K562 (cell line): Measurements from ENCODE around the gene C1orf174. TPM values are rescaled to one million over a fixed set of nuclear protein-coding genes. Genes with fewer than 3 reads are reported as not detected.
A peak's percentile ranks its signal among the peaks of the same experiment; 100 is the strongest.

Source experiments
- CHD4 ChIP-seq: fragments of 200-600 bp; sonication (generic); IDR thresholded peaks from 3 replicates; pipeline ENCODE4 v1.6.1; 2012; ENCODE audit warnings: low read depth, mild to moderate bottlenecking, mixed read lengths, low read length, inconsistent platforms; ENCODE audit not compliant: insufficient read depth, insufficient replicate concordance, poor library complexity, severe bottlenecking
- E2F3 ChIP-seq: fragments of 250-450 bp; sonication (Bioruptor Pico); IDR thresholded peaks from 2 replicates; pipeline ENCODE4 v1.4.0; 2020; ENCODE audit warnings: mild to moderate bottlenecking
- FUS ChIP-seq: fragments of 200-400 bp; formaldehyde crosslinking; optimal IDR thresholded peaks from 2 replicates; pipeline ENCODE3; 2017; ENCODE audit warnings: low read depth, low read length
- HSF4 ChIP-seq: fragments of 250-450 bp; sonication (Bioruptor Pico); IDR thresholded peaks from 2 replicates; pipeline ENCODE4 v2.1.2; 2022; ENCODE audit warnings: mild to moderate bottlenecking, moderate library complexity, borderline replicate concordance
- MECOM ChIP-seq: fragments of 250-450 bp; sonication (Bioruptor Pico); IDR thresholded peaks from 2 replicates; pipeline ENCODE4 v1.8.0; 2022; ENCODE audit warnings: inconsistent platforms
- SMAD1 ChIP-seq: fragments of 150-350 bp; IDR thresholded peaks from 2 replicates; pipeline ENCODE4 v1.6.1; 2014; ENCODE audit warnings: low read length, low read depth; ENCODE audit not compliant: partially characterized antibody
- STAT5A ChIP-seq: IDR thresholded peaks from 2 replicates; pipeline ENCODE4 v1.6.1; 2012; ENCODE audit warnings: low read length, inconsistent platforms, borderline replicate concordance
- ZC3H4 ChIP-seq: sonication (generic); formaldehyde crosslinking; IDR thresholded peaks from 2 replicates; pipeline ENCODE4 v1.9.0; 2021; ENCODE audit warnings: missing genetic modification reagents, borderline replicate concordance
- ZNF232 ChIP-seq: sonication (generic); formaldehyde crosslinking; IDR thresholded peaks from 2 replicates; pipeline ENCODE4 v1.8.0; 2022; ENCODE audit warnings: mild to moderate bottlenecking, missing genetic modification reagents
- ZNF431 ChIP-seq: sonication (generic); formaldehyde crosslinking; IDR thresholded peaks from 2 replicates; pipeline ENCODE4 v1.8.0; 2022; ENCODE audit warnings: mild to moderate bottlenecking, missing genetic modification reagents
- polyA plus RNA-seq, 8 experiments: library from polyadenylated mRNA; depleted of rRNA in 4 of 8; stranded (reverse) in 5 of 8; unstranded in 3 of 8; fragments of >200 nt; fragmentation: Nextera tagmentation in 2 of 8; fragmentation: Illumina TruSeq in 1 of 8; extraction: Ambion mirVana in 2 of 8; extraction: Trizol in 1 of 8; gene quantifications; 2 replicates each; pipeline versions ENCODE4 v1.2.1 to v1.2.3, GENCODE V29; 2011 to 2014; ENCODE audit warnings: inconsistent platforms in 1 of 8, missing spikeins in 1 of 8
- total RNA-seq, 7 experiments: library from RNA; depleted of rRNA in 6 of 7; stranded (reverse); fragments of >200 nt in 6 of 7; fragmentation: Illumina TruSeq in 2 of 7; extraction: Trizol in 2 of 7; gene quantifications; 2 replicates each; pipeline versions ENCODE4 v1.2.1 to v1.2.3, GENCODE V29; 2011 to 2021; ENCODE audit warnings: low replicate concordance in 1 of 7
- TF ChIP-seq, protein P1 (sequence below): fragments of 450-650 bp; IDR thresholded peaks from 2 replicates; pipeline ENCODE4 v1.6.1; 2017; ENCODE audit warnings: antibody characterized with exemption, mild to moderate bottlenecking
- TF ChIP-seq, protein P2 (sequence below), 2 experiments: fragments of 150-350 bp in 1 of 2; IDR thresholded peaks; 2 replicates each; pipeline ENCODE4 v1.6.1; 2012 to 2016; ENCODE audit warnings: low read depth in 2 of 2, low read length in 2 of 2, mild to moderate bottlenecking in 1 of 2, moderate library complexity in 1 of 2
- TF ChIP-seq, protein P3 (sequence below): fragments of 250-450 bp; sonication (Bioruptor Pico); IDR thresholded peaks from 2 replicates; pipeline ENCODE4 v1.8.0; 2021; ENCODE audit warnings: moderate library complexity, mild to moderate bottlenecking, inconsistent platforms
- TF ChIP-seq, protein P4 (sequence below): IDR thresholded peaks from 2 replicates; pipeline ENCODE4 v1.6.1; 2012; ENCODE audit warnings: low read depth, low read length, improper control_type of control experiment, borderline replicate concordance
- TF ChIP-seq, protein P5 (sequence below): fragments of 250-450 bp; sonication (Bioruptor Pico); IDR thresholded peaks from 2 replicates; pipeline ENCODE4 v1.9.0; 2021; ENCODE audit warnings: mild to moderate bottlenecking, inconsistent platforms

Gene C1orf174
- total and polyA plus RNA-seq, 9 of the 15 experiments (the other 6 are each of a cell fraction or from before 2014, with no cell fraction given) = 38.5 to 64.9 (median 45.4) TPM

DNA sequence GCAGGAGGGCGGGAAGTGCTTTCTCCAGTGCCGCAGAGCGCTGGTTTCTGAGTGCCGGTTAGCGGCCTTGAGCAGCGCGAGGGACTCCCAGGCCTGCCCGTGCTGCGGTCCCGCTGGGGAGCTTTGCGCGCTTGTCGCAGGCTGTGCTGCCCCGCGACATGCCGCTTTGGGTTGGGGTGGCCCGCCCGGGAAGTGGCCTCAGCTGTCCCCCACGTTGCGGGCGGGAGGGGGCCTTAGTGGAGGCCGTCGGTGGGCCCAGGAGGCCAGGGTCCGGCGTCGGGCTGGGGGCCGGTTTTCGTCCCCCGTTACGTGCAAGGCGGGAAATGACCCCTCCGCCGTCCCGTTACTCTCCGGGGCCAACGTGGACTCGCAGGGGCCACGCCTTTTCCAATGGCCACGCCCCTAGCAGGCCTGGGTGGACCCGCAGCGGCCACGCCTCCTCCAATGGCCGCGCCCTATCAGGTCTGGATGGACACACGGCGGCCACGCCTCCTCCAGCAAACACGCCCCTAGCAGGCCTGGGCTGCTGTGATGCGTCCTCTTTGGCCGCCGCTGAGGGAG, 977 bp upstream of the C1orf174 start (continued):
- TF ChIP-seq, protein P1, sequence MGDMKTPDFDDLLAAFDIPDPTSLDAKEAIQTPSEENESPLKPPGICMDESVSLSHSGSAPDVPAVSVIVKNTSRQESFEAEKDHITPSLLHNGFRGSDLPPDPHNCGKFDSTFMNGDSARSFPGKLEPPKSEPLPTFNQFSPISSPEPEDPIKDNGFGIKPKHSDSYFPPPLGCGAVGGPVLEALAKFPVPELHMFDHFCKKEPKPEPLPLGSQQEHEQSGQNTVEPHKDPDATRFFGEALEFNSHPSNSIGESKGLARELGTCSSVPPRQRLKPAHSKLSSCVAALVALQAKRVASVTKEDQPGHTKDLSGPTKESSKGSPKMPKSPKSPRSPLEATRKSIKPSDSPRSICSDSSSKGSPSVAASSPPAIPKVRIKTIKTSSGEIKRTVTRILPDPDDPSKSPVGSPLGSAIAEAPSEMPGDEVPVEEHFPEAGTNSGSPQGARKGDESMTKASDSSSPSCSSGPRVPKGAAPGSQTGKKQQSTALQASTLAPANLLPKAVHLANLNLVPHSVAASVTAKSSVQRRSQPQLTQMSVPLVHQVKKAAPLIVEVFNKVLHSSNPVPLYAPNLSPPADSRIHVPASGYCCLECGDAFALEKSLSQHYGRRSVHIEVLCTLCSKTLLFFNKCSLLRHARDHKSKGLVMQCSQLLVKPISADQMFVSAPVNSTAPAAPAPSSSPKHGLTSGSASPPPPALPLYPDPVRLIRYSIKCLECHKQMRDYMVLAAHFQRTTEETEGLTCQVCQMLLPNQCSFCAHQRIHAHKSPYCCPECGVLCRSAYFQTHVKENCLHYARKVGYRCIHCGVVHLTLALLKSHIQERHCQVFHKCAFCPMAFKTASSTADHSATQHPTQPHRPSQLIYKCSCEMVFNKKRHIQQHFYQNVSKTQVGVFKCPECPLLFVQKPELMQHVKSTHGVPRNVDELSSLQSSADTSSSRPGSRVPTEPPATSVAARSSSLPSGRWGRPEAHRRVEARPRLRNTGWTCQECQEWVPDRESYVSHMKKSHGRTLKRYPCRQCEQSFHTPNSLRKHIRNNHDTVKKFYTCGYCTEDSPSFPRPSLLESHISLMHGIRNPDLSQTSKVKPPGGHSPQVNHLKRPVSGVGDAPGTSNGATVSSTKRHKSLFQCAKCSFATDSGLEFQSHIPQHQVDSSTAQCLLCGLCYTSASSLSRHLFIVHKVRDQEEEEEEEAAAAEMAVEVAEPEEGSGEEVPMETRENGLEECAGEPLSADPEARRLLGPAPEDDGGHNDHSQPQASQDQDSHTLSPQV = no peak
- TF ChIP-seq MECOM (CRISPR knock-in tag) = no peak
- TF ChIP-seq, protein P2, sequence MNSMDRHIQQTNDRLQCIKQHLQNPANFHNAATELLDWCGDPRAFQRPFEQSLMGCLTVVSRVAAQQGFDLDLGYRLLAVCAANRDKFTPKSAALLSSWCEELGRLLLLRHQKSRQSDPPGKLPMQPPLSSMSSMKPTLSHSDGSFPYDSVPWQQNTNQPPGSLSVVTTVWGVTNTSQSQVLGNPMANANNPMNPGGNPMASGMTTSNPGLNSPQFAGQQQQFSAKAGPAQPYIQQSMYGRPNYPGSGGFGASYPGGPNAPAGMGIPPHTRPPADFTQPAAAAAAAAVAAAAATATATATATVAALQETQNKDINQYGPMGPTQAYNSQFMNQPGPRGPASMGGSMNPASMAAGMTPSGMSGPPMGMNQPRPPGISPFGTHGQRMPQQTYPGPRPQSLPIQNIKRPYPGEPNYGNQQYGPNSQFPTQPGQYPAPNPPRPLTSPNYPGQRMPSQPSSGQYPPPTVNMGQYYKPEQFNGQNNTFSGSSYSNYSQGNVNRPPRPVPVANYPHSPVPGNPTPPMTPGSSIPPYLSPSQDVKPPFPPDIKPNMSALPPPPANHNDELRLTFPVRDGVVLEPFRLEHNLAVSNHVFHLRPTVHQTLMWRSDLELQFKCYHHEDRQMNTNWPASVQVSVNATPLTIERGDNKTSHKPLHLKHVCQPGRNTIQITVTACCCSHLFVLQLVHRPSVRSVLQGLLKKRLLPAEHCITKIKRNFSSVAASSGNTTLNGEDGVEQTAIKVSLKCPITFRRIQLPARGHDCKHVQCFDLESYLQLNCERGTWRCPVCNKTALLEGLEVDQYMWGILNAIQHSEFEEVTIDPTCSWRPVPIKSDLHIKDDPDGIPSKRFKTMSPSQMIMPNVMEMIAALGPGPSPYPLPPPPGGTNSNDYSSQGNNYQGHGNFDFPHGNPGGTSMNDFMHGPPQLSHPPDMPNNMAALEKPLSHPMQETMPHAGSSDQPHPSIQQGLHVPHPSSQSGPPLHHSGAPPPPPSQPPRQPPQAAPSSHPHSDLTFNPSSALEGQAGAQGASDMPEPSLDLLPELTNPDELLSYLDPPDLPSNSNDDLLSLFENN (IDR thresholded peaks at IDR 0.05; ENCODE audit: low read depth in 2 of 2, low read length in 2 of 2) = no peak
- TF ChIP-seq ZNF232 = no peak
- TF ChIP-seq, protein P3, sequence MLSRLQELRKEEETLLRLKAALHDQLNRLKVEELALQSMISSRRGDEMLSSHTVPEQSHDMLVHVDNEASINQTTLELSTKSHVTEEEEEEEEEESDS = no peak
- no peak for TF ChIP-seq STAT5A
- TF ChIP-seq E2F3 (CRISPR knock-in tag) = 0 out of 2 replicates have a peak, but pooled peaks have one; percentile 2
- no peak for TF ChIP-seq CHD4
- no peak for TF ChIP-seq FUS
- TF ChIP-seq ZC3H4 (CRISPR knock-in tag) = no peak
- TF ChIP-seq, protein P4, sequence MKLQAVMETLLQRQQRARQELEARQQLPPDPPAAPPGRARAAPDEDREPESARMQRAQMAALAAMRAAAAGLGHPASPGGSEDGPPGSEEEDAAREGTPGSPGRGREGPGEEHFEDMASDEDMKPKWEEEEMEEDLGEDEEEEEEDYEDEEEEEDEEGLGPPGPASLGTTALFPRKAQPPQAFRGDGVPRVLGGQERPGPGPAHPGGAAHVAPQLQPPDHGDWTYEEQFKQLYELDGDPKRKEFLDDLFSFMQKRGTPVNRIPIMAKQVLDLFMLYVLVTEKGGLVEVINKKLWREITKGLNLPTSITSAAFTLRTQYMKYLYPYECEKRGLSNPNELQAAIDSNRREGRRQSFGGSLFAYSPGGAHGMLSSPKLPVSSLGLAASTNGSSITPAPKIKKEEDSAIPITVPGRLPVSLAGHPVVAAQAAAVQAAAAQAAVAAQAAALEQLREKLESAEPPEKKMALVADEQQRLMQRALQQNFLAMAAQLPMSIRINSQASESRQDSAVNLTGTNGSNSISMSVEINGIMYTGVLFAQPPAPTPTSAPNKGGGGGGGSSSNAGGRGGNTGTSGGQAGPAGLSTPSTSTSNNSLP = no peak
- TF ChIP-seq, protein P5, sequence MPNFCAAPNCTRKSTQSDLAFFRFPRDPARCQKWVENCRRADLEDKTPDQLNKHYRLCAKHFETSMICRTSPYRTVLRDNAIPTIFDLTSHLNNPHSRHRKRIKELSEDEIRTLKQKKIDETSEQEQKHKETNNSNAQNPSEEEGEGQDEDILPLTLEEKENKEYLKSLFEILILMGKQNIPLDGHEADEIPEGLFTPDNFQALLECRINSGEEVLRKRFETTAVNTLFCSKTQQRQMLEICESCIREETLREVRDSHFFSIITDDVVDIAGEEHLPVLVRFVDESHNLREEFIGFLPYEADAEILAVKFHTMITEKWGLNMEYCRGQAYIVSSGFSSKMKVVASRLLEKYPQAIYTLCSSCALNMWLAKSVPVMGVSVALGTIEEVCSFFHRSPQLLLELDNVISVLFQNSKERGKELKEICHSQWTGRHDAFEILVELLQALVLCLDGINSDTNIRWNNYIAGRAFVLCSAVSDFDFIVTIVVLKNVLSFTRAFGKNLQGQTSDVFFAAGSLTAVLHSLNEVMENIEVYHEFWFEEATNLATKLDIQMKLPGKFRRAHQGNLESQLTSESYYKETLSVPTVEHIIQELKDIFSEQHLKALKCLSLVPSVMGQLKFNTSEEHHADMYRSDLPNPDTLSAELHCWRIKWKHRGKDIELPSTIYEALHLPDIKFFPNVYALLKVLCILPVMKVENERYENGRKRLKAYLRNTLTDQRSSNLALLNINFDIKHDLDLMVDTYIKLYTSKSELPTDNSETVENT (CRISPR knock-in tag) = peak; percentile 32; the same call in 1 of the 2 replicates
- TF ChIP-seq HSF4 = no peak
- TF ChIP-seq ZNF431 (CRISPR knock-in tag) = no peak
- no peak for TF ChIP-seq SMAD1
